ENCODE measurements around the gene SLC5A7.

DNA sequence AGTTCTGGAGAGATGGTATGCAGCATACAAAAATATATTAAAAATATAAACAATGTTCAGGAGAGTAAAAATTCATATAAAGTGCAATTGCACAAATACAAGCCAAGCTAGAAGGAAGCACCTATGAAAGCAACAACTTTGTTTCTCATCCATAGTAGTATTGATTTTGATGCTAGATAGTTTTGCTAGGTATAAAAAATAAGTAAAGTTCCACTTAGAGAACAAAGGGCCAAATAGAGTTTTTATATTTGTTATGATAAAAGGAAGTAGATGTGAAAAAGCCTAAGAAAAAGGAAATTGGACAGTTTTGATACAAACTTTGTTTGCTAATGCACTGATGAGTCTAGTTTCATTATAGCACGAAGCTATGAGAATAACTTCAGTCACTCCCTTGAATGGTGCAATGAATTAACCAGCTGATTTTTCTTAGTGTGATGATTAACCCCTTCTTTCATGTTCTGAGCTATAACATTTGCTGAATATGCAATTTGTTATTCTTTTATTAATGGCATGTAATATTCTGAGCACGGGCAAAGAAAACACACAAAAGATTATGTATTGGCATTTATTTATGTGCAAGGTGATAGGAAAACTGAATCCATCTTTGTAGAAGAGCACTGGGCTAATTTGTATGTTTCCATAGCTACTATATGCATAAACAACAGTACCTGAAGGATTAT lies 24.7 kb downstream of the SLC5A7 start:
- TF ChIP-seq, protein P1, sequence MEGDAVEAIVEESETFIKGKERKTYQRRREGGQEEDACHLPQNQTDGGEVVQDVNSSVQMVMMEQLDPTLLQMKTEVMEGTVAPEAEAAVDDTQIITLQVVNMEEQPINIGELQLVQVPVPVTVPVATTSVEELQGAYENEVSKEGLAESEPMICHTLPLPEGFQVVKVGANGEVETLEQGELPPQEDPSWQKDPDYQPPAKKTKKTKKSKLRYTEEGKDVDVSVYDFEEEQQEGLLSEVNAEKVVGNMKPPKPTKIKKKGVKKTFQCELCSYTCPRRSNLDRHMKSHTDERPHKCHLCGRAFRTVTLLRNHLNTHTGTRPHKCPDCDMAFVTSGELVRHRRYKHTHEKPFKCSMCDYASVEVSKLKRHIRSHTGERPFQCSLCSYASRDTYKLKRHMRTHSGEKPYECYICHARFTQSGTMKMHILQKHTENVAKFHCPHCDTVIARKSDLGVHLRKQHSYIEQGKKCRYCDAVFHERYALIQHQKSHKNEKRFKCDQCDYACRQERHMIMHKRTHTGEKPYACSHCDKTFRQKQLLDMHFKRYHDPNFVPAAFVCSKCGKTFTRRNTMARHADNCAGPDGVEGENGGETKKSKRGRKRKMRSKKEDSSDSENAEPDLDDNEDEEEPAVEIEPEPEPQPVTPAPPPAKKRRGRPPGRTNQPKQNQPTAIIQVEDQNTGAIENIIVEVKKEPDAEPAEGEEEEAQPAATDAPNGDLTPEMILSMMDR (IDR thresholded peaks at IDR 0.05), result no peak
- TF ChIP-seq POLR2A (IDR thresholded peaks at IDR 0.05), result no peak

Data from testis (tissue), 2 donors.